OCI-LY3 (cell line): Measurements from ENCODE around the gene CETN3.

Experiments
- H2AFZ ChIP-seq: fragments of 200-600, 300-600 bp; shearing (Covaris generic); 2 replicates; pipeline ENCODE4 v1.6.0; 2014; ENCODE audit warnings: antibody characterized with exemption, low read depth, low read length
- H3K27ac ChIP-seq: fragments of 200-600, 300-600 bp; sonication (generic); 2 replicates; pipeline ENCODE4 v1.5.1; 2014; ENCODE audit warnings: mild to moderate bottlenecking, low read length, moderate library complexity, mixed read lengths
- H3K27me3 ChIP-seq: fragments of 200-600, 300-600 bp; sonication (generic); 2 replicates; pipeline ENCODE4 v1.6.1; 2014; ENCODE audit warnings: low read depth, low read length, mixed read lengths
- H3K36me3 ChIP-seq: fragments of 200-600, 300-600 bp; sonication (generic); replicated peaks from 2 replicates; pipeline ENCODE3; 2014; ENCODE audit warnings: low read depth, low read length, mixed read lengths
- H3K4me1 ChIP-seq: fragments of 300-600, 200-600 bp; sonication (generic); 2 replicates; pipeline ENCODE4 v1.6.1; 2014; ENCODE audit warnings: low read length, mixed read lengths
- H3K4me2 ChIP-seq: fragments of 200-600, 300-600 bp; sonication (generic); 2 replicates; pipeline ENCODE4 v1.6.1; 2014; ENCODE audit warnings: low read length, mixed read lengths
- H3K4me3 ChIP-seq: fragments of 300-600, 200-600 bp; sonication (generic); 2 replicates; pipeline ENCODE4 v1.5.1; 2014; ENCODE audit warnings: antibody characterized with exemption, mild to moderate bottlenecking, low read length, moderate library complexity
- H3K79me2 ChIP-seq: fragments of 300-600, 200-600 bp; shearing (Covaris generic); 2 replicates; pipeline ENCODE4 v1.6.1; 2014; ENCODE audit warnings: mild to moderate bottlenecking, low read length, mixed read lengths
- H3K9ac ChIP-seq: fragments of 300-600, 200-600 bp; shearing (Covaris generic); 2 replicates; pipeline ENCODE4 v1.6.0; 2014; ENCODE audit warnings: mild to moderate bottlenecking, low read length, moderate library complexity
- H3K9me3 ChIP-seq: fragments of 200-600, 300-600 bp; shearing (Covaris generic); 2 replicates; pipeline ENCODE4 v1.6.1; 2014; ENCODE audit warnings: low read length, mixed read lengths; ENCODE audit not compliant: insufficient read depth
- H4K20me1 ChIP-seq: fragments of 200-600, 300-600 bp; sonication (generic); 2 replicates; pipeline ENCODE4 v1.6.1; 2016; ENCODE audit warnings: low read length, mixed read lengths; ENCODE audit not compliant: insufficient read depth
- EZH2phosphoT487 ChIP-seq: fragments of 200-600 bp; shearing (Covaris generic); IDR thresholded peaks from 2 replicates; pipeline ENCODE4 v1.6.1; 2018; ENCODE audit warnings: antibody characterized with exemption, mixed run types, low read depth
- TF ChIP-seq, protein P1 (sequence below): fragments of 200-600, 300-600 bp; sonication (generic); IDR thresholded peaks from 2 replicates; pipeline ENCODE4 v1.5.1; 2014; ENCODE audit warnings: antibody characterized with exemption, low read length, low read depth

CETN3 gene

GRCh38 chr5:90418214-90418613 is 8.7 kb upstream of the CETN3 start:
- no peak overlapping the region for H3K27ac ChIP-seq
- no peak overlapping the region for H3K4me2 ChIP-seq
- no peak overlapping the region for H3K9ac ChIP-seq
- H3K4me3 ChIP-seq: no peak overlapping the region
- no peaks in the 10 kb centered on the region for H3K4me1 ChIP-seq
- no peak overlapping the region for H2AFZ ChIP-seq
- no peaks in the 10 kb centered on the region for H3K79me2 ChIP-seq
- H4K20me1 ChIP-seq: no peaks in the 10 kb centered on the region
- TF ChIP-seq EZH2phosphoT487: no peak
- TF ChIP-seq, protein P1, sequence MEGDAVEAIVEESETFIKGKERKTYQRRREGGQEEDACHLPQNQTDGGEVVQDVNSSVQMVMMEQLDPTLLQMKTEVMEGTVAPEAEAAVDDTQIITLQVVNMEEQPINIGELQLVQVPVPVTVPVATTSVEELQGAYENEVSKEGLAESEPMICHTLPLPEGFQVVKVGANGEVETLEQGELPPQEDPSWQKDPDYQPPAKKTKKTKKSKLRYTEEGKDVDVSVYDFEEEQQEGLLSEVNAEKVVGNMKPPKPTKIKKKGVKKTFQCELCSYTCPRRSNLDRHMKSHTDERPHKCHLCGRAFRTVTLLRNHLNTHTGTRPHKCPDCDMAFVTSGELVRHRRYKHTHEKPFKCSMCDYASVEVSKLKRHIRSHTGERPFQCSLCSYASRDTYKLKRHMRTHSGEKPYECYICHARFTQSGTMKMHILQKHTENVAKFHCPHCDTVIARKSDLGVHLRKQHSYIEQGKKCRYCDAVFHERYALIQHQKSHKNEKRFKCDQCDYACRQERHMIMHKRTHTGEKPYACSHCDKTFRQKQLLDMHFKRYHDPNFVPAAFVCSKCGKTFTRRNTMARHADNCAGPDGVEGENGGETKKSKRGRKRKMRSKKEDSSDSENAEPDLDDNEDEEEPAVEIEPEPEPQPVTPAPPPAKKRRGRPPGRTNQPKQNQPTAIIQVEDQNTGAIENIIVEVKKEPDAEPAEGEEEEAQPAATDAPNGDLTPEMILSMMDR: no peak
- H3K9me3 ChIP-seq: no peaks in the 10 kb centered on the region
- H3K36me3 ChIP-seq: no peaks in the 10 kb centered on the region
- H3K27me3 ChIP-seq: no peaks in the 10 kb centered on the region

DNA sequence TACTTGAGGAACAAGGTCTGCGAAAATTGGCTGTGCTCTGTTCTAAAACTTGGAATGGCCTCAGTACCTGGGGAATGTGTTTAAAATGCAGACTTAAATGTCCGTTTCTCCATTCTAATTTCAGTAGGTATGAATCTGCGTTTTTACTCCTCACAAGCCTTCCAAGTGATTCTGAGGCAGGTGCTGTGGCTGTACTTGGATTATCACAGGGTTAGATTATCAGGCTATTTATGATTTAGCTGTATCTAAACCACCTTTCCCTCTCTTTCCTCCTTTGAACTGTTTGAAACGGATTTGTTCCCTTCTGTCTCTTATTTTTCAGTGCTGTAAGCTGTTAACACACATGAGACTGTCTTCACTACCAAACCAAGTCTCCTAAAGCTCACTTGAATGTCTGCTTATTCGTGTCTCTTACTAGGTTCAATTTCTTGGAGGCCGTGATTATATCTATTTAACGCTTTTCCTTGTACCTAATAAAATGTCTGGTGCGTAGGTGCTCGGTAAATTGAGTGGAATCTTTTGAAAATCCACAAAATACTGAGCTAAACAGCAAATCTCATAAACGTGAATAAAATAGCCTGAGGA is 714 bp upstream of the CETN3 start:
- Histone ChIP-seq H3K4me1 (peaks cover 13% of the 10 kb centered on the region; the same call in 1 of the 2 replicates), H3K4me2 (peak overlapping the region; percentile 95), H4K20me1 (no peaks in the 10 kb centered on the region), H3K27ac (peak overlapping the region; percentile 65), H3K27me3 (no peaks in the 10 kb centered on the region), H3K4me3 (peak overlapping the region; percentile 97), H3K36me3 (no peaks in the 10 kb centered on the region), H2AFZ (peak overlapping the region; percentile 81), H3K9ac (peak overlapping the region; percentile 97), H3K9me3 (no peaks in the 10 kb centered on the region), H3K79me2 (peaks cover 17% of the 10 kb centered on the region)
- TF ChIP-seq, protein P1: no peak
- no peak for TF ChIP-seq EZH2phosphoT487

- TF ChIP-seq, protein P1: no peak
- no peak for TF ChIP-seq EZH2phosphoT487
- H3K4me1 ChIP-seq: peaks cover 13% of the 10 kb centered on the region; the same call in 1 of the 2 replicates
- peak overlapping the region; percentile 89 for H3K9ac ChIP-seq
- no peaks in the 10 kb centered on the region for H4K20me1 ChIP-seq
- H3K27ac ChIP-seq: peak overlapping the region; percentile 75
- no peaks in the 10 kb centered on the region for H3K27me3 ChIP-seq
- H3K36me3 ChIP-seq: peaks cover 6% of the 10 kb centered on the region
- peaks cover 17% of the 10 kb centered on the region for H3K79me2 ChIP-seq
- H3K4me2 ChIP-seq: peak overlapping the region; percentile 93
- peak overlapping the region; percentile 88 for H3K4me3 ChIP-seq
- no peaks in the 10 kb centered on the region for H3K9me3 ChIP-seq
- peak overlapping the region; percentile 23; the same call in 1 of the 2 replicates for H2AFZ ChIP-seq
These were observed 812 bp downstream of the CETN3 start for GRCh38 chr5:90408571-90409317.

- no peaks in the 10 kb centered on the region for H3K27me3 ChIP-seq
- H3K9me3 ChIP-seq: no peaks in the 10 kb centered on the region
- H3K4me3 ChIP-seq: no peak overlapping the region
- H2AFZ ChIP-seq: no peak overlapping the region
- no peak overlapping the region for H3K9ac ChIP-seq
- H3K4me2 ChIP-seq: no peak overlapping the region
- H3K27ac ChIP-seq: no peak overlapping the region
- H3K4me1 ChIP-seq: peaks cover 13% of the 10 kb centered on the region; the same call in 1 of the 2 replicates
- TF ChIP-seq EZH2phosphoT487: no peak
- TF ChIP-seq, protein P1: no peak
- no peaks in the 10 kb centered on the region for H4K20me1 ChIP-seq
- peaks cover 6% of the 10 kb centered on the region for H3K36me3 ChIP-seq
- peaks cover 17% of the 10 kb centered on the region for H3K79me2 ChIP-seq
These were observed 3.1 kb downstream of the CETN3 start for GRCh38 chr5:90406466-90406865.
